Epidermal melanocyte (primary cell): ENCODE results near the gene PTPRC.

Experiments
- DNase-seq: peaks from one replicate; pipeline ENCODE4 v3.0.0; 2011; ENCODE audit warnings: low spot score; ENCODE audit not compliant: insufficient read length

PTPRC gene

GRCh38 chr1:198701250-198701649 is 62.4 kb downstream of the PTPRC start:
- no peak for DNase-seq

GRCh38 chr1:198701766-198702539 is 63.1 kb downstream of the PTPRC start:
- DNase-seq = no peak

- DNase-seq = no peak
These were observed 70.1 kb downstream of the PTPRC start for GRCh38 chr1:198708761-198709525.

GRCh38 chr1:198711837-198712236 is 73.0 kb downstream of the PTPRC start:
- no peak for DNase-seq

- no peak for DNase-seq
These were observed 74.2 kb downstream of the PTPRC start for GRCh38 chr1:198713081-198713480.

GRCh38 chr1:198714271-198714670 is 75.4 kb downstream of the PTPRC start:
- no peak for DNase-seq

- DNase-seq = no peak
These were observed 77.2 kb downstream of the PTPRC start for GRCh38 chr1:198716051-198716450.

- DNase-seq = no peak
These were observed 78.7 kb downstream of the PTPRC start for GRCh38 chr1:198717510-198717909.

GRCh38 chr1:198723127-198723526 is 84.3 kb downstream of the PTPRC start:
- DNase-seq = no peak

GRCh38 chr1:198725090-198725489 is 86.2 kb downstream of the PTPRC start:
- no peak for DNase-seq

GRCh38 chr1:198726455-198726854 is 87.6 kb downstream of the PTPRC start:
- DNase-seq = no peak

- no peak for DNase-seq
These were observed 90.5 kb downstream of the PTPRC start for GRCh38 chr1:198729195-198729863.

GRCh38 chr1:198730952-198731351 is 92.1 kb downstream of the PTPRC start:
- DNase-seq = no peak

- DNase-seq = no peak
These were observed 95.6 kb downstream of the PTPRC start for GRCh38 chr1:198734323-198735008.

GRCh38 chr1:198741744-198742143 is 102.9 kb downstream of the PTPRC start:
- no peak for DNase-seq

- DNase-seq = no peak
These were observed 108.3 kb downstream of the PTPRC start for GRCh38 chr1:198747127-198747526.

GRCh38 chr1:198749279-198749678 is 110.4 kb downstream of the PTPRC start:
- DNase-seq = no peak

GRCh38 chr1:198750081-198750480 is 111.2 kb downstream of the PTPRC start:
- DNase-seq = no peak

GRCh38 chr1:198751741-198752140 is 112.9 kb downstream of the PTPRC start:
- DNase-seq = no peak

- no peak for DNase-seq
These were observed 115.8 kb downstream of the PTPRC start for GRCh38 chr1:198754670-198755069.

- DNase-seq = no peak
These were observed 116.9 kb downstream of the PTPRC start for GRCh38 chr1:198755715-198756114.

GRCh38 chr1:198756470-198756869 is 117.6 kb downstream of the PTPRC start:
- no peak for DNase-seq
